IMR-90 (cell line): ENCODE measurements around the gene ZCCHC13.

Source experiments
- BHLHE40 ChIP-seq: fragments of 150-350 bp; IDR thresholded peaks from 2 replicates; pipeline ENCODE4 v1.6.1; 2016; ENCODE audit warnings: mild to moderate bottlenecking, low read depth, low read length
- CTCF ChIP-seq: conservative IDR thresholded peaks from 2 replicates; pipeline ENCODE4 v1.5.1; 2012; ENCODE audit warnings: mild to moderate bottlenecking, low read depth, low read length, improper control_type of control experiment
- MXI1 ChIP-seq: IDR thresholded peaks from 2 replicates; pipeline ENCODE4 v1.6.1; 2012; ENCODE audit warnings: low read depth, mild to moderate bottlenecking, low read length, moderate library complexity, borderline replicate concordance
- TF ChIP-seq, protein P1 (sequence below): fragments of 150-350 bp; IDR thresholded peaks from 2 replicates; pipeline ENCODE4 v1.6.1; 2017; ENCODE audit warnings: mild to moderate bottlenecking, antibody characterized with exemption, low read length, low read depth

- TF ChIP-seq CTCF (0 out of 2 replicates have a peak, but pooled peaks have one; percentile 28), BHLHE40 (no peak), MXI1 (no peak)
- TF ChIP-seq, protein P1, sequence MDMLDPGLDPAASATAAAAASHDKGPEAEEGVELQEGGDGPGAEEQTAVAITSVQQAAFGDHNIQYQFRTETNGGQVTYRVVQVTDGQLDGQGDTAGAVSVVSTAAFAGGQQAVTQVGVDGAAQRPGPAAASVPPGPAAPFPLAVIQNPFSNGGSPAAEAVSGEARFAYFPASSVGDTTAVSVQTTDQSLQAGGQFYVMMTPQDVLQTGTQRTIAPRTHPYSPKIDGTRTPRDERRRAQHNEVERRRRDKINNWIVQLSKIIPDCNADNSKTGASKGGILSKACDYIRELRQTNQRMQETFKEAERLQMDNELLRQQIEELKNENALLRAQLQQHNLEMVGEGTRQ = no peak
Measured at GRCh38 chrX:74291964-74292807, 11.8 kb upstream of the ZCCHC13 start.
